ENCODE data around the gene GALNT11. TPM values are rescaled to one million over a fixed set of nuclear protein-coding genes. Genes with fewer than 3 reads are reported as not detected.

GALNT11 gene
- total and polyA plus RNA-seq, 9 of the 15 experiments (the other 6 are each of a cell fraction or from before 2014, with no cell fraction given) = 8.2 to 59.5 (median 36.5) TPM

- FAIRE-seq (no peak), ATAC-seq (no peak), DNase-seq (ENCODE audit: extremely low read depth in 1 of 4, low spot score in 3 of 4) (no peak)
- intact Hi-C loops (cut with micrococcal nuclease) = no loop called here
- H3K79me2 ChIP-seq (ENCODE audit: control insufficient read depth, insufficient read depth, low read length) = no peaks in the 10 kb centered on the region
- ChIA-PET POLR2A (no interaction called here), CTCF (ENCODE audit: low intra/inter-chr PET ratio) (no interaction called here)
- no peaks in the 10 kb centered on the region for H3K4me1 ChIP-seq (replicated peaks in 1 of 2; ENCODE audit: control insufficient read depth in 2 of 2, insufficient read depth in 2 of 2, low read length in 2 of 2)
- H2AFZ ChIP-seq (ENCODE audit: low read depth, low read length) = no peak overlapping the region
- no peak overlapping the region for H3K27ac ChIP-seq (ENCODE audit: extremely low read depth, low read depth, low read length)
- no peak for TF ChIP-seq POLR3A (IDR thresholded peaks at IDR 0.05; ENCODE audit: borderline replicate concordance, extremely low read depth, insufficient read depth, insufficient read length)
- no peak for TF ChIP-seq RFX1 (IDR thresholded peaks at IDR 0.05)
- no peak for TF ChIP-seq ILK (tag; IDR thresholded peaks at IDR 0.05; ENCODE audit: borderline replicate concordance, low read depth)
- TF ChIP-seq RBM25 (IDR thresholded peaks at IDR 0.05; ENCODE audit: low read depth, low read length, severe bottlenecking) = peak; percentile 52
- no peak overlapping the region for H3K4me3 ChIP-seq
- in situ Hi-C loops (cut with MboI) = no loop called here
- H3K36me3 ChIP-seq (ENCODE audit: control insufficient read depth, insufficient read depth, low read length) = no peaks in the 10 kb centered on the region
- H3K27me3 ChIP-seq (ENCODE audit: control insufficient read depth in 2 of 2, insufficient read depth in 2 of 2, low read length in 2 of 2) = peaks cover 49 to 51% of the 10 kb centered on the region in 2 experiments
- BruUV-seq (replicated peaks) = no TSS peak
- H3K9me3 ChIP-seq (replicated peaks; ENCODE audit: control insufficient read depth, insufficient read depth, low read depth, low read length) = peaks cover 3% of the 10 kb centered on the region
- H3K4me2 ChIP-seq (ENCODE audit: insufficient read depth, low read length) = no peak overlapping the region
- H3K9me1 ChIP-seq (ENCODE audit: control insufficient read depth, insufficient read depth, low read length) = no peaks in the 10 kb centered on the region
- WGBS (ENCODE audit: insufficient coverage, low coverage, missing lambda C conversion rate) = 6% methylated on average over 4 of the region's 4 CpGs
- no peaks in the 10 kb centered on the region for H4K20me1 ChIP-seq (replicated peaks; ENCODE audit: control insufficient read depth, insufficient read depth, low read length)
- no peak overlapping the region for H3K9ac ChIP-seq (ENCODE audit: insufficient read depth in 1 of 2, low read depth in 2 of 2, low read length in 2 of 2)
These were observed 11.5 kb upstream of the GALNT11 start for GRCh38 chr7:152013974-152014373.

GRCh38 chr7:152014722-152015121 lies 10.8 kb upstream of the GALNT11 start:
- 2% methylated on average over 5 of the region's 5 CpGs for WGBS (ENCODE audit: insufficient coverage, low coverage, missing lambda C conversion rate)
- CTCF ChIA-PET (ENCODE audit: low intra/inter-chr PET ratio) = no interaction called here
- no peak for ATAC-seq

More at GRCh38 chr7:152014722-152015121, 10.8 kb upstream of the GALNT11 start:
- Histone ChIP-seq H3K9ac (ENCODE audit: insufficient read depth in 1 of 2, low read depth in 2 of 2, low read length in 2 of 2) (no peak overlapping the region), H3K36me3 (ENCODE audit: control insufficient read depth, insufficient read depth, low read length) (no peaks in the 10 kb centered on the region), H4K20me1 (replicated peaks; ENCODE audit: control insufficient read depth, insufficient read depth, low read length) (no peaks in the 10 kb centered on the region), H2AFZ (ENCODE audit: low read depth, low read length) (no peak overlapping the region), H3K4me2 (ENCODE audit: insufficient read depth, low read length) (no peak overlapping the region), H3K9me3 (replicated peaks; ENCODE audit: control insufficient read depth, insufficient read depth, low read depth, low read length) (peaks cover 3% of the 10 kb centered on the region), H3K9me1 (ENCODE audit: control insufficient read depth, insufficient read depth, low read length) (no peaks in the 10 kb centered on the region), H3K4me3 (no peak overlapping the region), H3K79me2 (ENCODE audit: control insufficient read depth, insufficient read depth, low read length) (no peaks in the 10 kb centered on the region), H3K4me1 (replicated peaks in 1 of 2; ENCODE audit: control insufficient read depth in 2 of 2, insufficient read depth in 2 of 2, low read length in 2 of 2) (no peaks in the 10 kb centered on the region), H3K27me3 (ENCODE audit: control insufficient read depth in 2 of 2, insufficient read depth in 2 of 2, low read length in 2 of 2) (peaks cover 48 to 52% of the 10 kb centered on the region in 2 experiments), H3K27ac (ENCODE audit: extremely low read depth, low read depth, low read length) (no peak overlapping the region)
- FAIRE-seq = no peak
- DNase-seq (ENCODE audit: extremely low read depth in 1 of 4, low spot score in 3 of 4) = no peak
- in situ Hi-C loops (cut with MboI) = no loop called here
- intact Hi-C loops (cut with micrococcal nuclease) = no loop called here
- BruUV-seq (replicated peaks) = no TSS peak
- POLR2A ChIA-PET = interaction anchor here (1.0 kb wide), 1 partner anchor 8 kb away, joined by 3 read pairs; no protein-coding TSS in a partner anchor
- TF ChIP-seq RCOR1 (IDR thresholded peaks at IDR 0.05; ENCODE audit: borderline replicate concordance in 1 of 2, low read depth in 2 of 2, low read length in 2 of 2) = no peak
- no peak for TF ChIP-seq HNRNPUL1 (IDR thresholded peaks at IDR 0.05; ENCODE audit: low read length)
- TF ChIP-seq PHTF2 (CRISPR knock-in tag; IDR thresholded peaks at IDR 0.05) = no peak
- no peak for TF ChIP-seq ARHGAP35 (IDR thresholded peaks at IDR 0.05; ENCODE audit: partially characterized antibody)
- no peak for TF ChIP-seq ZNF696 (CRISPR knock-in tag; conservative IDR thresholded peaks at IDR 0.05)
- TF ChIP-seq ZBTB7A (IDR thresholded peaks at IDR 0.05; ENCODE audit: borderline replicate concordance, control insufficient read depth, low read depth, low read length) = no peak
- no peak for TF ChIP-seq GTF2A2 (tag; IDR thresholded peaks at IDR 0.05)
- no peak for TF ChIP-seq ZNF561 (CRISPR knock-in tag; conservative IDR thresholded peaks at IDR 0.05)
- no peak for TF ChIP-seq ZNF143 (CRISPR knock-in tag; IDR thresholded peaks at IDR 0.05)
- TF ChIP-seq ZC3H8 (IDR thresholded peaks at IDR 0.05) = no peak
- no peak for TF ChIP-seq ZNF444 (CRISPR knock-in tag; IDR thresholded peaks at IDR 0.05)
